OCI-LY3 (cell line): ENCODE data around the gene SRGAP2C.
"Not testable (repeated sequence)": the region's sequence is repeated elsewhere in the genome, so short reads cannot be mapped to it uniquely, and the experiment has no call there.

Source experiments
- H2AFZ ChIP-seq: fragments of 200-600, 300-600 bp; shearing (Covaris generic); 2 replicates; pipeline ENCODE4 v1.6.0; 2014; ENCODE audit warnings: antibody characterized with exemption, low read depth, low read length
- H3K27ac ChIP-seq: fragments of 200-600, 300-600 bp; sonication (generic); 2 replicates; pipeline ENCODE4 v1.5.1; 2014; ENCODE audit warnings: mild to moderate bottlenecking, low read length, moderate library complexity, mixed read lengths
- H3K27me3 ChIP-seq: fragments of 200-600, 300-600 bp; sonication (generic); 2 replicates; pipeline ENCODE4 v1.6.1; 2014; ENCODE audit warnings: low read depth, low read length, mixed read lengths
- H3K36me3 ChIP-seq: fragments of 200-600, 300-600 bp; sonication (generic); replicated peaks from 2 replicates; pipeline ENCODE3; 2014; ENCODE audit warnings: low read depth, low read length, mixed read lengths
- H3K4me1 ChIP-seq: fragments of 300-600, 200-600 bp; sonication (generic); 2 replicates; pipeline ENCODE4 v1.6.1; 2014; ENCODE audit warnings: low read length, mixed read lengths
- H3K4me2 ChIP-seq: fragments of 200-600, 300-600 bp; sonication (generic); 2 replicates; pipeline ENCODE4 v1.6.1; 2014; ENCODE audit warnings: low read length, mixed read lengths
- H3K4me3 ChIP-seq: fragments of 300-600, 200-600 bp; sonication (generic); 2 replicates; pipeline ENCODE4 v1.5.1; 2014; ENCODE audit warnings: antibody characterized with exemption, mild to moderate bottlenecking, low read length, moderate library complexity
- H3K79me2 ChIP-seq: fragments of 300-600, 200-600 bp; shearing (Covaris generic); 2 replicates; pipeline ENCODE4 v1.6.1; 2014; ENCODE audit warnings: mild to moderate bottlenecking, low read length, mixed read lengths
- H3K9ac ChIP-seq: fragments of 300-600, 200-600 bp; shearing (Covaris generic); 2 replicates; pipeline ENCODE4 v1.6.0; 2014; ENCODE audit warnings: mild to moderate bottlenecking, low read length, moderate library complexity
- H3K9me3 ChIP-seq: fragments of 200-600, 300-600 bp; shearing (Covaris generic); 2 replicates; pipeline ENCODE4 v1.6.1; 2014; ENCODE audit warnings: low read length, mixed read lengths; ENCODE audit not compliant: insufficient read depth
- H4K20me1 ChIP-seq: fragments of 200-600, 300-600 bp; sonication (generic); 2 replicates; pipeline ENCODE4 v1.6.1; 2016; ENCODE audit warnings: low read length, mixed read lengths; ENCODE audit not compliant: insufficient read depth

Gene SRGAP2C

DNA sequence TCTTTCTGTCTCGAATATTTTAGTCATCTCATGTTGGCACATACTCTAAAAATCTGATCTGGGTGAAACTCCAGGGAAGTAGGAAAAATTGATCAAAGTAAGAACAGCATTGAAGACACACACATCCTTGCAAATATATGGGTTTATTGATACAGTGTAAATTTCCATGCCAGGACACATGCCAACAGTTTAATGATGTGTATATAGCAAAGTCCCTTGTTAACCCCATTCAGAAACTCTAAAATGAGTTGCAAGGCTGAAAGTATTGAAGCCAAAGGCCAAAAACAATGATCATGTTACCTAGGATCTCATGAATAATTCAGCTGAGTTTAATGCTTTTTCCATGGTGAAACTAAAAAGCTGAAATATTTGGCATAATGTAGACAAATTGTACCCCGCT, 61.6 kb downstream of the SRGAP2C start:
- H3K79me2 ChIP-seq, H2AFZ ChIP-seq, H4K20me1 ChIP-seq, H3K27ac ChIP-seq, H3K4me3 ChIP-seq, H3K9me3 ChIP-seq, H3K27me3 ChIP-seq, H3K4me2 ChIP-seq, H3K9ac ChIP-seq, H3K36me3 ChIP-seq, H3K4me1 ChIP-seq: not testable (repeated sequence)

DNA sequence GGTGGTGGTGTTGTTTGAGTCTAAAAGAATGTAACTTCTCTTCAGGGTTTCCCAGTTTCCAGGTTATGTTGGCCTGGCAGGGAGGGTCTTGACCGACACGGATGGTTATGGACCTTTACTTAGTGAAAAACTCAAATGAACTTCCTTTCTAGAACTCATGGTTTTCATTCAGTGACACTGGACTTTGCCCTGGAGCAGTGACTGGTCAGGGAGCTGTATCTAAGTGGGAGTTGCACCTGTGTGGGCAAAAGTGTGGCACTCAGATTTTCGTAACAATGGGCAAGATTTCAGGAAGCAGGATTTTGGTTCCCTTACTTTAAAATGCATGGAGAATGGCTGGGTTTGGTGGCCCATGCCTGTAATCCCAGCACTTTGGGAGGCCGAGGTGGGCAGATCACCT, 67.9 kb downstream of the SRGAP2C start:
- not testable (repeated sequence) for H3K27ac ChIP-seq, H3K4me2 ChIP-seq, H3K9me3 ChIP-seq, H3K9ac ChIP-seq, H3K36me3 ChIP-seq, H3K4me1 ChIP-seq, H3K27me3 ChIP-seq, H4K20me1 ChIP-seq, H3K4me3 ChIP-seq, H3K79me2 ChIP-seq, H2AFZ ChIP-seq

DNA sequence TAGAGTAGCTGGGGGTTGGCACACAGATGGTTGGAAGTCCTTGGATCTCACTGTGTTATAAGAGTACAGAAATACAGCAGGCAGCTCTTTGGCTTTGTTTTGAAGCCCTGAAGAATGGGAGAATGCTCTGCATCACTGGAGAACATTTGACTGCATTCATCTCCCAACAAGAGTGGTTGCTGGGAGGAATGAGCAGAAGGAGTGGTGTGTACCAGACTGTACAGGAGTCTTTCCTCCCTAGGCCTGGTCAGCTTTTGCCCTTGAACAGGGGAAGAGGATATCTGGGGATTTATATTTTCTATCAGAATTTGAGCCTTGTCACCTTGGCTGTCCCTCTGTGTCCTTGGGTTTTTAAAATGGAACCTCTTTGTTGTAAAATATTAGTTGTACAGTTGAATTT, 69.8 kb downstream of the SRGAP2C start:
- H3K79me2 ChIP-seq, H3K27ac ChIP-seq, H3K36me3 ChIP-seq, H3K4me1 ChIP-seq, H3K27me3 ChIP-seq, H3K9me3 ChIP-seq, H3K9ac ChIP-seq, H3K4me2 ChIP-seq, H4K20me1 ChIP-seq, H3K4me3 ChIP-seq, H2AFZ ChIP-seq: not testable (repeated sequence)

DNA sequence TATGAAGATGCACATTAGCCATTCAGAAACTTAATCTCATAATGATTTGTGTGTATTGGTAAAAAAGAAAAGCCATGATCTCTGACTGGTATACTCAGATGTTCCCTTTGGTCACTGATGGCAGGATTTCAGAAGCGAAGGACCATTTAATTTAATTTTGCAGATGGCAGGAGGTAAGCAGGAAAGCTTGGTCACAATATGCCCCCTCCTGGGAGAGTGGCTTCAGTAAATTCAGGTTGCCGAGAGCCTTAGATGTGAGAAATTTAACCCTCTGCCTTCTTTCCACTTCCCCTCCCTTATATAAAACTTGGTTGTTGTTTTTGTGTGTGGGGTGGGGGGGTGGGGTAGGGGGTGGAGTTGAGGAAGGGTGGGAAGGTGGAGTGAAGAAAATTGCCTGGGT, 72.9 kb downstream of the SRGAP2C start:
- H3K79me2 ChIP-seq, H3K27ac ChIP-seq, H3K4me3 ChIP-seq, H3K9me3 ChIP-seq, H3K4me1 ChIP-seq, H2AFZ ChIP-seq, H4K20me1 ChIP-seq, H3K9ac ChIP-seq, H3K36me3 ChIP-seq, H3K27me3 ChIP-seq, H3K4me2 ChIP-seq: not testable (repeated sequence)

DNA sequence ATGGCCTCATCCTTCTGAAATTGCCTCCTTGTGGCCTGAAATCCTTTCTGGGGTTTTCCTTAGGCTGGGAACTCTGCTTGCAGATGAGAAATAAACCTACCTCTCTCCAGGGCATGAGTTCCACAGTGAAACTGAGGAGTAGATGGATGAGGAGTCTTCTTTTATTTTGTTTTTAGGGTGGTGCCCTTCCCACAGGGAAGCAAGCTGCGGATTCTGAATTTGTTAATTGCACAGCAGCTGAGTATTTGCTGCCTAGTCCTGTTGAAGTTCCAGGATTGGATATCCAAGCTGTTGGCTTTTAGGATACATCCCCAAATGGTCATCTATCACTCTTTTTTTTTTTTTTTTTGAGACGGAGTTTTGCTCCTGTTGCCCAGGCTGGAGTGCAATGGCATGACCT, 73.4 kb downstream of the SRGAP2C start:
- H3K27me3 ChIP-seq, H3K4me3 ChIP-seq, H3K4me1 ChIP-seq, H3K4me2 ChIP-seq, H4K20me1 ChIP-seq, H3K79me2 ChIP-seq, H3K9ac ChIP-seq, H3K36me3 ChIP-seq, H2AFZ ChIP-seq, H3K27ac ChIP-seq, H3K9me3 ChIP-seq: not testable (repeated sequence)

DNA sequence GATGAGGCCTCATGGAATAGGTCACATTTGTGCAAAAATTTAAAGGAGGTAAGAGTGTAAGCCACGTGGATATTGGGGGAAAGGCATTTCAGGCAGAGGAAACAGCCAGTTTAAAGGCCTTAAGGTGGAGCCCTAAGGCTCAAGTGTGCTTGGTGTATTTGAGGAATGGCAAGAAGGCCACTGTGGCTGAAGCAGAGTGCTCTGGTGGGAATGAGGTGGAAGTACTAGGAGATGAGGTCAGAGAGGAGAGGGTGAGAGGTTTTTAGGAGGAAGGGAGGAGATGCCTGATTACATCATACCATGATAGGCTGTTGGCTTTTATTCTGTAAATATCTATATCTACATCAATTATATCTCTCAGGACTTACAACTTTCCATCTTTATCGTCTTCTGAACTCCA, 75.4 kb downstream of the SRGAP2C start:
- H2AFZ ChIP-seq, H4K20me1 ChIP-seq, H3K9me3 ChIP-seq, H3K36me3 ChIP-seq, H3K9ac ChIP-seq, H3K4me2 ChIP-seq, H3K27ac ChIP-seq, H3K27me3 ChIP-seq, H3K79me2 ChIP-seq, H3K4me1 ChIP-seq, H3K4me3 ChIP-seq: not testable (repeated sequence)

DNA sequence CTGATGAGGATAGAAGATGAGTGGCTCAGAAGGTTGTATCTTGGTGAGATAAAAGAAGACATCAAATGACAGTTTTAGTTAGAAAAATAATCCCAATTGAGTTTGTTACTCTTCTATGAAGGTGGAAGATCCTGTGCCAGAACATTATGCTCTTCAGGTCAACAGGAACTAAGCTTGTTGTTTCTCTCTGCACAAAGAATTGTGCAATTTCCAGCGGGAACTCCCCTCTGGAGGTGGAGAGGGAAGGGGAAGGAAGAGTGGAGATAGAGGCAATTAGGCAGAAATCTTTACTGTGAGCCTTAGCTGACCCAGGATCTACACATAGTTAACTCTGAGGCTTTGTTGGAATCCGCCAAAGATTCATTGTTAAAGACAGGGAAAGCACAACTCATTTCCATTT, 77.4 kb downstream of the SRGAP2C start:
- H3K9me3 ChIP-seq, H2AFZ ChIP-seq, H3K4me3 ChIP-seq, H3K27me3 ChIP-seq, H3K79me2 ChIP-seq, H3K27ac ChIP-seq, H3K9ac ChIP-seq, H4K20me1 ChIP-seq, H3K36me3 ChIP-seq, H3K4me2 ChIP-seq, H3K4me1 ChIP-seq: not testable (repeated sequence)

DNA sequence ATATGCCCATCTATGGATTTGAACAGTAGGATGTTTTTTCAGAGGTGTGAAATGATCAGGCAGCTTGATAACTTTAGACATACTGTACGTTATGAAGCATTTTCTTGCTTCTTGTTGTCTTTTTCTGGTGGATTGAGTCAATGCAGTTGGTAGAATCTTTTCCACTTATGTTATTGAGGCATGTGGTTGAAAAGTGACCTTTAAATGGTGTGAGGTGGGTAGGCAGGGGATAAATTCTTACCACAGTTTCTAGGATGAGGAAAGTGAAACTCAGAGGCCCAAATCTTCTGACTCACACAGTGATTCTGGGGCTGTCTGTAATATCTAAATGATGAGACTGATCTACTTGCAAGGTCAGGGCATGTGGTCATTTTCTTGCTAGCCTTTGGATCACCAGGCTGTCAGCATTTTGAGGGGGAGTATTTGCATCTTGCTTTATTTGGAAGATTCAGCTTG, 79.0 kb downstream of the SRGAP2C start:
- H3K4me1 ChIP-seq, H4K20me1 ChIP-seq, H3K27ac ChIP-seq, H3K9me3 ChIP-seq, H3K4me2 ChIP-seq, H2AFZ ChIP-seq, H3K79me2 ChIP-seq, H3K9ac ChIP-seq, H3K4me3 ChIP-seq, H3K36me3 ChIP-seq, H3K27me3 ChIP-seq: not testable (repeated sequence)

DNA sequence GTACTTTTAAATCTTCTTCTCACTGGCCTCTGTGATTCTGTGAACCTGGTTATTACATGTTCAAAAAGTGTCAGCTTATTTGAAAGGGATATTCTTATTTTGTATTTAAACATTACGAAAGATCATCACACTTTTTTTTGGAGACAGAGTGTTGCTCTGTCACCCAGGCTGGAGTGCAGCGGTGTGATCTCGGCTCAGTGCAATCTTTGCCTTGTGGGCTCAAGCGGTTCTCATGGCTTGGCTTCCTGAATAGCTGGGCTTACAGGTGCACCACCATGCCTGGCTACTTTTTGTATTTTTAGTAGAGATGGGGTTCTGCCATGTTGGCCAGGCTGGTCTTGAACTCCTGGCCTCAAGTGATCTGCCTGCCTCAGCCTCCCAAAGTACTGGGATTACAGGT, 82.3 kb downstream of the SRGAP2C start:
- not testable (repeated sequence) for H3K36me3 ChIP-seq, H3K79me2 ChIP-seq, H3K4me2 ChIP-seq, H2AFZ ChIP-seq, H3K9me3 ChIP-seq, H3K4me3 ChIP-seq, H3K9ac ChIP-seq, H4K20me1 ChIP-seq, H3K27ac ChIP-seq, H3K27me3 ChIP-seq
- H3K4me1 ChIP-seq = peaks cover 11% of the 10 kb centered on the region

DNA sequence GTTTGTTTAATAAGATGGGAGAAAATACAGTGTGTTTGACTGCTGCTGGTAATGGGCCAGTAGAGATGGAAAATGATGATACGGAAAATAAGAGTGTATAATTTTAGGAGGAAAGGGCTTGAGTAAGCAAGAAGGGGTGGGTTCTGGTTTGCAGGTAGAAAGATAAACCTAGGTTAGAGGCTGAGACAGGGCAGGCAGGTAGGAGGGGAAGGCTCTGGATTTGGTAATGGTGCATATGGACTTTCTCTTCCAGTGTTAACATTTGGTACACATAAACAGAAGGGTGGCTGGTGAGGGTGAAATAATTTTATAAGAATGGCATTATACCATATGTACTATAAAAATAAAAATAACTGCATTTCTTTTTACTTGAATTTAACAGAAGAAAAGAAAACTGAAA, 84.5 kb downstream of the SRGAP2C start:
- H3K36me3 ChIP-seq, H3K27me3 ChIP-seq, H3K4me1 ChIP-seq, H3K9ac ChIP-seq, H3K27ac ChIP-seq, H2AFZ ChIP-seq, H3K4me3 ChIP-seq, H3K4me2 ChIP-seq, H3K9me3 ChIP-seq, H3K79me2 ChIP-seq, H4K20me1 ChIP-seq: not testable (repeated sequence)
